Muscle layer of duodenum (tissue), 2 donors: ENCODE data around the gene KIF26B.

Experiments used
- H3K27ac ChIP-seq: one replicate; pipeline ENCODE4 v1.7.0; 2013; ENCODE audit warnings: mild to moderate bottlenecking, low read length
- H3K27me3 ChIP-seq: one replicate; pipeline ENCODE4 v1.7.0; 2013; ENCODE audit warnings: low read depth, mild to moderate bottlenecking, control low read depth, low read length
- H3K36me3 ChIP-seq, 2 donors: one replicate each; pipeline ENCODE4 v1.7.0; 2013; ENCODE audit warnings: low read length in 2 of 2, control low read depth in 1 of 2, mild to moderate bottlenecking in 1 of 2; ENCODE audit not compliant: insufficient read depth in 2 of 2, control insufficient read depth in 1 of 2
- H3K4me1 ChIP-seq, 2 donors: one replicate each; pipeline ENCODE4 v1.7.0; 2013; ENCODE audit warnings: low read length in 2 of 2, mild to moderate bottlenecking in 2 of 2, control low read depth in 1 of 2, moderate library complexity in 1 of 2; ENCODE audit not compliant: insufficient read depth in 2 of 2, control insufficient read depth in 1 of 2
- H3K4me3 ChIP-seq, 2 donors: one replicate each; pipeline ENCODE4 v1.7.0; 2013; ENCODE audit warnings: low read length in 2 of 2, low read depth in 1 of 2, mild to moderate bottlenecking in 1 of 2
- H3K9me3 ChIP-seq, 2 donors: one replicate each; pipeline ENCODE4 v1.7.0; 2013; ENCODE audit warnings: low read length in 2 of 2, control low read depth in 1 of 2, mild to moderate bottlenecking in 1 of 2; ENCODE audit not compliant: control insufficient read depth in 1 of 2
- donor health status: healthy.

Gene KIF26B

DNA sequence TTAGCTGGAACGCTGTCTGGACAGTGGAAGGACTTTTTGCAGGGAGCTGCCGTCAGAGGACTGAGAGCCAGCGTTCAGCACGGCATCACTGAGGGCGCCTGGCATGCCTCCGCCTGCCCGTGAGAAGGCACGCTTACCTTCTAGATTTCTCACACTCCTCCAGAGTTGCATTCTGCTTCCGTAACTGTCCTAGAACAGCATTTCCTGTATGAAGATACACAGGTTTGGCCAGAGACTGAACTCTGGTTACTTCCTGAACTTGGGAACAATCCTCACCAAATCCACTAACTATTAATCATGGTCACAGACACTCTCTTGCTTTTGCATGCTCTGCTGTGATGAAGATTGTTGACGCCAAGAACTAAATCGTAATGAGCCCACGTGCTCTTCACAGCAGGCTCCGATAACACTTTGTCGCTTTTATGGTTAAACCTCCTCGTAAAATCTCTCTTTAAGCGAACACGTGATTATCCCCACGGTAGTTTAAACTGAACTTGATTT lies 93.5 kb downstream of the KIF26B start:
- no peaks in the 10 kb centered on the region for H3K27me3 ChIP-seq
- no peak overlapping the region for H3K4me3 ChIP-seq
- no peaks in the 10 kb centered on the region for H3K36me3 ChIP-seq
- H3K4me1 ChIP-seq: no peaks in the 10 kb centered on the region
- H3K9me3 ChIP-seq: peaks cover 0 to 4% of the 10 kb centered on the region in 2 donors
- H3K27ac ChIP-seq: no peak overlapping the region

DNA sequence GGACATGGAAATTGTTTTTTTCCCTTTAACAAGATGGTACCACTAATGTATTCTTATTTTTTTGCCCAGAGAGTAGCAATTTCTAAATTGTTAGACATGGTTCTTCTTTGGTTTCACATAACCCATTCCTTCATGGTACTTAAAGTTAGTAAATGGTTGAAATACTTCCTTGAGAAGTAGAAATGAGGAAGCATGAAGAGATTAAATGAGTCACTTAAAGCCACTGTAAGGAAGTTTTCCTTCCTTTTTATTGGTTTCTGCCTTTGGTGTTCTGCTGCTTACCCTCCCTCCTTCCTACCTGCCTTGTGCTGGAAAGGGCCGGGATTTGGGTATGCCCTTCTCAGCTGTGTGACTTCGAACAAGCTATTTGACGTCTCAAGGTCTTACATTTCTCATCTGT lies 101.0 kb downstream of the KIF26B start:
- Histone ChIP-seq H3K27me3 (peaks cover 6% of the 10 kb centered on the region), H3K4me1 (no peaks in the 10 kb centered on the region), H3K27ac (no peak overlapping the region), H3K36me3 (no peaks in the 10 kb centered on the region), H3K9me3 (peaks cover 0 to 4% of the 10 kb centered on the region in 2 donors), H3K4me3 (no peak overlapping the region)

GRCh38 chr1:245256528-245256927 lies 101.7 kb downstream of the KIF26B start:
- H3K27me3 ChIP-seq: peaks cover 6% of the 10 kb centered on the region
- no peak overlapping the region for H3K4me3 ChIP-seq
- H3K36me3 ChIP-seq: no peaks in the 10 kb centered on the region
- no peaks in the 10 kb centered on the region for H3K4me1 ChIP-seq
- peaks cover 0 to 4% of the 10 kb centered on the region in 2 donors for H3K9me3 ChIP-seq
- no peak overlapping the region for H3K27ac ChIP-seq

GRCh38 chr1:245258271-245258920 lies 103.6 kb downstream of the KIF26B start:
- Histone ChIP-seq H3K27me3 (peaks cover 6% of the 10 kb centered on the region), H3K36me3 (no peaks in the 10 kb centered on the region), H3K4me3 (peak overlapping the region in 1 of 2 donors; percentile 5), H3K9me3 (no peaks in the 10 kb centered on the region), H3K27ac (no peak overlapping the region), H3K4me1 (no peaks in the 10 kb centered on the region)

- Histone ChIP-seq H3K27me3 (peaks cover 6% of the 10 kb centered on the region), H3K27ac (no peak overlapping the region), H3K9me3 (no peaks in the 10 kb centered on the region), H3K4me1 (no peaks in the 10 kb centered on the region), H3K4me3 (no peak overlapping the region), H3K36me3 (no peaks in the 10 kb centered on the region)
Measured at GRCh38 chr1:245260110-245260882, 105.5 kb downstream of the KIF26B start.

DNA sequence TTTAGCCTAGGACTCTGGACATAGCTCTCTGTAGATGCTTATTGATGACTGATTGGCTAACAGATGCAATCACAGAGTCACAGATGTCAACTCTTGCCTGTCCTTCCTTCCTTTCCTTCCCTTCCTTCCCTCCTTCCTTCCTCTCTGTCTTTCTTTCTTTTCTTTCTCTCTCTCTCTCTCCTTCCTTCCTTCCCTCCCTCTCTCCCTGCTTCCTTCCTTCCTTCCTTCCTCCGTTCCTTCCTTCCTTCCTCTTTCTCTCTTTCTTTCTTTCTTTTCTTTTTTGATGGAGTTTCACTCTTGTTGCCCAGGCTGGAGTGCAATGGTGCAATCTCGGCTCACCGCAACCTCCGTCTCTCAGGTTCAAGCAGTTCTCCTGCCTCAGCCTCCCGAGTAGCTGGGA lies 106.1 kb downstream of the KIF26B start:
- H3K4me3 ChIP-seq: no peak overlapping the region
- H3K27ac ChIP-seq: no peak overlapping the region
- H3K36me3 ChIP-seq: no peaks in the 10 kb centered on the region
- no peaks in the 10 kb centered on the region for H3K4me1 ChIP-seq
- H3K27me3 ChIP-seq: peaks cover 6% of the 10 kb centered on the region
- H3K9me3 ChIP-seq: no peaks in the 10 kb centered on the region

DNA sequence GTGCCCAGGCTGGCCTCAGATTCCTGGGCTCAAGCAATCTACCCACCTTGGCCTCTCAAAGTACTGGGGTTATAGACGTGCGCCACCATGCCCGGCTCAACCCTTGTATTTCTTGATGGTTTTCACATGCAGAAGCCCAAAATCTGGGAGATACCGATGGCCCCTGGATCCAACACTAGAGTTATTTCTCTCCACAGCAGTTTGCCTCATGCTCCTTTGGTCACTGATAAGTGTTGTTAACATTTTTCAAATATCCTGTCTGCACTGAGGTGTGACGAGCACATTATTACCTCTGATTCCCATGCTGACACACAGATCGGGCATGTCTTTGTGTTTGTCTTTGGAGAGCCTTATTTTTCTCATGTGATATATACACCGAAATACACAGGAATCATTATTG lies 107.0 kb downstream of the KIF26B start:
- Histone ChIP-seq H3K36me3 (no peaks in the 10 kb centered on the region), H3K4me3 (no peak overlapping the region), H3K4me1 (no peaks in the 10 kb centered on the region), H3K27ac (no peak overlapping the region), H3K9me3 (no peaks in the 10 kb centered on the region), H3K27me3 (peaks cover 6% of the 10 kb centered on the region)

- Histone ChIP-seq H3K9me3 (no peaks in the 10 kb centered on the region), H3K36me3 (no peaks in the 10 kb centered on the region), H3K4me1 (no peaks in the 10 kb centered on the region), H3K27me3 (peaks cover 6% of the 10 kb centered on the region), H3K27ac (no peak overlapping the region), H3K4me3 (no peak overlapping the region)
Measured at GRCh38 chr1:245263529-245264095, 108.8 kb downstream of the KIF26B start.

GRCh38 chr1:245264226-245264625 lies 109.4 kb downstream of the KIF26B start:
- no peak overlapping the region for H3K27ac ChIP-seq
- H3K4me3 ChIP-seq: no peak overlapping the region
- no peaks in the 10 kb centered on the region for H3K36me3 ChIP-seq
- H3K27me3 ChIP-seq: peaks cover 6% of the 10 kb centered on the region
- H3K9me3 ChIP-seq: no peaks in the 10 kb centered on the region
- no peaks in the 10 kb centered on the region for H3K4me1 ChIP-seq

- Histone ChIP-seq H3K27ac (no peak overlapping the region), H3K4me3 (no peak overlapping the region), H3K4me1 (no peaks in the 10 kb centered on the region), H3K9me3 (peaks cover 2 to 7% of the 10 kb centered on the region in 2 donors), H3K36me3 (no peaks in the 10 kb centered on the region), H3K27me3 (no peaks in the 10 kb centered on the region)
Measured at GRCh38 chr1:245266105-245266504, 111.3 kb downstream of the KIF26B start.

- no peaks in the 10 kb centered on the region for H3K36me3 ChIP-seq
- H3K4me1 ChIP-seq: no peaks in the 10 kb centered on the region
- H3K27ac ChIP-seq: no peak overlapping the region
- H3K9me3 ChIP-seq: peaks cover 4 to 8% of the 10 kb centered on the region in 2 donors
- H3K27me3 ChIP-seq: no peaks in the 10 kb centered on the region
- H3K4me3 ChIP-seq: no peak overlapping the region
Measured at GRCh38 chr1:245270063-245270462, 115.3 kb downstream of the KIF26B start.
